T-helper 1 cell treated with Interleukin-12 subunit alpha and Interleukin-12 subunit beta and Interleukin-4 antibody, amounts not matched to agents 30 ng/mL and 1 ng/mL, for 36 hours (primary cell): Measurements from ENCODE around the gene MXI1. TPM values are rescaled to one million over a fixed set of nuclear protein-coding genes. Genes with fewer than 3 reads are reported as not detected.

Experiments
- intact Hi-C: fragments of 100-400 bp; cut with micrococcal nuclease; formaldehyde crosslinking; loops from one replicate; pipeline ENCODE4 v1.15.1; 2024
- total RNA-seq: library from RNA; stranded (reverse); gene quantifications from 2 replicates; pipeline ENCODE4 v1.2.3, GENCODE V29; 2022

Gene MXI1
- total RNA-seq, 1 donor from 2014 or later, result 16.7 TPM

- intact Hi-C loops, result loop anchor here (5.0 kb wide), 1 partner anchor 658 kb away; the partner anchor contains the start of gene PDCD4
Observed at GRCh38 chr10:110214371-110214826, 7.0 kb downstream of the MXI1 start.

DNA sequence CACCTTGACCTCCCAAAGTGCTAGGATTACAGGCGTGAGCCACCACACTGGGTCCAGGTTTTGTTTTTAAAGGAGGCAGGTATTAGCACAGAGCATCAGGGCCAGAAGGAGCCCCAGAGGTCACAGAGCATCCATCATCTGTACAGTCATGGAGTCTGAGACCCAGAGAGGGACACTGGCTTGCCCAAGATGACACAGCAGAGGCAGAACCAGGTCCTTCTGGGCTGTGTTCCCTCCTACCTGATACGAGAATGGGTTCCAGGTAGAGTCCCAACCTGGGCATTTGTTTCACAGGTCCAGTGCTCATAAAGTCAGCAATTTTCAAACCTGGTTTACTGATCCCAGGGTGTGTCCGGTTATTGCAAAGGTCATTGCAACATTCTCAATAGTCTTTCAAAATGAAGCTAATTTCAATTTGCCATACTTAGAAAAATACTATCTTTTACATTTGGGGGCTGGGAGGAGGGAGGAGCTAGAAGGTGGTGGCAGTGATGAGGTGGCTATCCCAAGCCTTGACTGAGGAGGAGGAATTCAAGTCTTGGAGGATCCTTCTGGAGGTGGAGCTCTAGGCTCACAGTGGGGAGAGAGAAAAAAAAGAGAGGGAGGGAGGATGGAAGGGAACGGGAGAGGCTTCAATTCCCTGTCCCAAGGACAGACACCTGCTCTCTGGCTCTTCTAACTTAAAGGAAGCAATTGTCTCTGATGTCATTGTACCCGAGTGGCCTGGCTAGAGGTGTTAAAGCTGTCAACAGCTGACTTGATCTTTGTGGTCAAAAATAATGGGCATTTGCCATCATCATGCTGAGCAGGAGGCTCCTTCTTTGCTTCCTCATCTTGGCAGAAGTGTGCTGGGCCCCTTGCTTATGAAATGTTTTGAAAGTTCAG, 8.1 kb downstream of the MXI1 start:
- intact Hi-C loops, result no loop called here

GRCh38 chr10:110216240-110216639, 8.8 kb downstream of the MXI1 start:
- intact Hi-C loops, result no loop called here

GRCh38 chr10:110216942-110217661, 9.7 kb downstream of the MXI1 start:
- intact Hi-C loops, result no loop called here

DNA sequence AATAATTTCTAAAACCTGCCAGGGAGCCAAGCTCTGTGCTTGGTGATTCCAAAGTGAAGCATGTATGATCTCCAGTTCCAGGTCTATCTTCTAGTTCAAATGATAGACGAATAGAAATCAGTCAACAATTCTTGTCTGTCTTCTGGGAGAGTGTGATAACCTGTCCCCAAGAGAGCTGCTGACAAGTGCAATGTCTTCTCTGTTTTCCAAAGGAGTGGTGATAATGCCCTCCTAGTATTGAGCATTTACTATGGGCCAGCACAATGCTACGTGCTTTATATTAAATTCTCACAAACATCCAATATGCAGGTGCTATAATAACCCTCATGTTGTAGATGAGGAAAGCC, 10.2 kb downstream of the MXI1 start:
- intact Hi-C loops, result no loop called here

DNA sequence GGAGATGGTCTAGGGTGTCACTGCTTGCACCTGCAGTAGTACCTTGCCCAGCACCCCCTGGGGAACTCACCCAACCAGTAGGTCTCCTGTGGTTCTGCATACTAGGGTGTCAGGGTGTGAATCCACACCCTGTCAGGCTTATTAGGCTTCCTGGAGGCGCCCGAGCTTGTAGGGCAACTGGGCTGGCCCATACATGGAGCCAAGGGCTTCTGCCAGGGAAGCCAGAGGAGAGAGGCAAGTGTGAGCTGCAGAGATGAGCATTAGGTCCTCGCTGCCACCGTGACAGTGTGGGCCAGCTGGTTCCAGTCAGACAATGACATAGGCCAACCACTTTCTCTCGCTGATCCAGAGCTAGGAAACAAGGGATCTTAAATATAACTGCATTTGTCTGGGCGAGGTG, 11.2 kb downstream of the MXI1 start:
- intact Hi-C loops, result no loop called here

GRCh38 chr10:110219884-110220283, 12.5 kb downstream of the MXI1 start:
- intact Hi-C loops, result loop anchor here (10.0 kb wide), 1 partner anchor 1965 kb away; the partner anchor contains the start of gene GPAM

GRCh38 chr10:110220398-110220797, 13.0 kb downstream of the MXI1 start:
- intact Hi-C loops, result loop anchor here (10.0 kb wide), 1 partner anchor 1964 kb away; the partner anchor contains the start of gene GPAM

DNA sequence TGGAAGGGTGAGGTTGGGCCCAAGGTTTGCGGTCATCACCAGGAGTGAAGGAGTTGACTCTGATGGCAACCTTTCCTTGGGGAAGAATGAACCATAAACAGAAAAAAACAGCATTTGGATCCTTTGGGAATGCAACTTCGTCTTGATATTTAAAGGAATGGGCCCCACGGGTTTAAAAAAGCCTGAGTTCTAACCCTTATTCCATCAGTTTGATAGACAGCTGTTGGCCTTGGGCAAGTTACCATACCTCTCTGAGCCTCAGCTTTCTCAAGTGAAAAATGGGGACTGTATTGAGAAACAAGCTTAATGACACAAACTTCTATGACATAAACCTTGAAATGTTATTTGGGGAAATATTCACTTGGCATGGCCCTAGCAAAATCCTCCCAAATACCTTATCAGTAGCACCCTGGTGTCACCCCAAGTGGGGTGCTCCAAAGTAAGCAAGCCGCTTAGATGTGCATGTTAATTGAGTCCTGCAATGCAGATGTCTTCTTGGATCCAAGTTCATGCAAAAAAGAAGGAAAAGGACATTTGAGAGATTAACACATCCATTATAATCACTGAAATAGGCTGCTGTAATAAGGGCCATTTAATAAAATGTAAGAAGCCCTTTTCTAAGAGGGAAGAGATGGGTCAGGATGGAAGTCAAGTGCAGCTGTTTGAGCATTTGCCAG, 13.8 kb downstream of the MXI1 start:
- intact Hi-C loops, result loop anchor here (1.0 to 10.0 kb wide), 3 partner anchors 9 to 1964 kb away; partner anchors contain the start of gene GPAM

- intact Hi-C loops, result loop anchor here (1.0 to 10.0 kb wide), 4 partner anchors 9 to 1963 kb away; partner anchors contain the start of gene GPAM
Observed at GRCh38 chr10:110221721-110222261, 14.4 kb downstream of the MXI1 start.

GRCh38 chr10:110222641-110223297, 15.4 kb downstream of the MXI1 start:
- intact Hi-C loops, result loop anchor here (1.0 to 10.0 kb wide), 2 partner anchors 338 to 1962 kb away; partner anchors contain the start of gene GPAM

- intact Hi-C loops, result loop anchor here (10.0 kb wide), 1 partner anchor 1961 kb away; the partner anchor contains the start of gene GPAM
Observed at GRCh38 chr10:110223298-110223925, 16.0 kb downstream of the MXI1 start.

DNA sequence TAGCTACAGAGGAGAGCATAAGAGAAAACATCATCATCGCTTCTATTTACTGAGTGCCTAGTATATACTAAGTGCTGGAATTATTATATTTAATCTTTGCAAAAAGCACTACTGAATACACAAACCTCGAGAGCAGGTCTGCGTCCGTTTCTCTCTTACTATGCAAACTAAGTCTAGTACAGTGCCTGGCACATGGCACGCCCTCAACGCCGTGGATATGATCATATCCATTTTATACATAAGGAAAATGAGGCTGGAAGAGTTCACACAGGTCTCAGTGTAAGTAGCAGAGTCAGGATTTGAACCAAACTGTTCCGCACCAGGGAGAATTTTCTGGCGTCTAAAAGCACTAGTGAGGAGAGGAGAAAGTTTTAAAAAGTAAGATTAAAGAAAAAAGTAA, 17.6 kb downstream of the MXI1 start:
- intact Hi-C loops, result loop anchor here (1.0 to 10.0 kb wide), 6 partner anchors 13 to 1960 kb away; partner anchors contain the start of genes BBIP1, GPAM, PDCD4 and SHOC2

DNA sequence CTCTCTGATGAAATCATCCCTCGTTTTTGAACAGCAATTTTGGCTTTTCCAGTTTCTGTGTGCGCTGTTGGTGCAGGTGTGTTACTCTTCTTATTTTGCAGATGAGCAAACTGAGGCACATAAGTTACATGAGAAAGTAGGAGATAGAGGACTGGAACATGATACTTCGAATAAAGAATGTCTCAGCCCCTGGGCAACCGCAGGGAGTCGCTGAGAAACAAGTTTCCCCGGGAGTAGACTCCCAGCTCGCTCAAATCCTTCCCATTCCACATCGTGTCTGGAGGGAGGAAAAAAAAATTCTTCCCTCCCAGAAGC, 18.0 kb downstream of the MXI1 start:
- intact Hi-C loops, result loop anchor here (1.0 to 10.0 kb wide), 6 partner anchors 13 to 1959 kb away; partner anchors contain the start of genes BBIP1, GPAM, PDCD4 and SHOC2

- intact Hi-C loops, result loop anchor here (1.0 to 10.0 kb wide), 13 partner anchors 14 to 1959 kb away; partner anchors contain the start of genes BBIP1, DUSP5, GPAM and PDCD4
Observed at GRCh38 chr10:110225756-110226542, 18.5 kb downstream of the MXI1 start.

- intact Hi-C loops, result loop anchor here (1.0 to 10.0 kb wide), 9 partner anchors 69 to 1958 kb away; partner anchors contain the start of genes DUSP5, GPAM and PDCD4
Observed at GRCh38 chr10:110226543-110226925, 19.1 kb downstream of the MXI1 start.

DNA sequence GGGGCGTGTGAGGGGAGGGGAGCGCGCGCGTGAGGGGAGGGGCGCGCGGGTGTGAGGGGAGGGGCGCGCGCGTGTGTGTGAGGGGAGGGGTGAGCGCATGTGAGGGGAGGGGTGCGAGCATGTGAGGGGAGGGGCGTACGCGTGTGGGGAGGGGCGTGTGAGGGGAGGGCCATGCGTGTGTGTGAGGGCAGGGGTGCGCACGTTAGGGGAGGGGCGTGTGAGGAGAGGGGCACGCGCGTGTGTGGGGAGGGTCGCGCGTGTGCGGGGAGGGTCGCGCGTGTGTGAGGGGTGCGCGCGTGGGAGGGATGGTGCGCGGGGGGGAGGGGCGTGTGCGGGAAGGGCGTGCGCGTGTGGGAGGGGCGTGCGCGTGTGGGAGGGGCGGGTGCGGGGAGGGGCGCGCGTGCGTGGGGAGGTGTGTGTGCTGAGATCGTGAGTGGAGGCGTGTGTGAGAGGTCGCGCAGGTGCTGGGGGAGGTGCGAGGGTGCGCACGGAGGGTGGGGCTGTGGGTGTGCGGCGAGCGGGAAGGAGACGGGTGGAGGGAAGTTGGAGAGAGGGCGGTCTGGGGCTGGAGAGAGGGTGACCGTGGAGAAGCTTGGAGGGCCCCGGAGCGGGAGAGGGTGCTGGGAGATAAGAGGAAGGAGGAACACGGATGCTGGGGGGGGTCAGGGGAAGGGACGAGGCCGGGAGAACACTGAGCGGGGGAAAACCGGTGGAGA, 19.7 kb downstream of the MXI1 start:
- intact Hi-C loops, result loop anchor here (1.0 to 10.0 kb wide), 11 partner anchors 52 to 1958 kb away; partner anchors contain the start of genes DUSP5, GPAM, PDCD4 and XPNPEP1

DNA sequence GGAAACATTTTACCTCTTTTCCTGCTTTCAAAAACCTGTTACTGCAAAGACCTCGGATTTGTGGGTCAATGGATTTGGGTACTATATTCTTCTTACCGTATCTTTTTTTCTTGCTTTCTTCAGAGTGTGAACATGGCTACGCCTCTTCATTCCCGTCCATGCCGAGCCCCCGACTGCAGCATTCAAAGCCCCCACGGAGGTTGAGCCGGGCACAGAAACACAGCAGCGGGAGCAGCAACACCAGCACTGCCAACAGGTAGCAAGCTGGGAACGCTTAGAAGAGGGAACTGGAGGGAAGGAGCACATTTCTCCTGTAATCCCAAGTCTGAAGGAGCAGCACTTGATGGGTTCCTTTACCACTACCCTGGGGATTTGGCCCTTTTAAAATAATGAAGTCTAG, 20.7 kb downstream of the MXI1 start:
- intact Hi-C loops, result loop anchor here (2.0 to 10.0 kb wide), 3 partner anchors 41 to 1957 kb away; partner anchors contain the start of genes GPAM and PDCD4
